ENCODE measurements around the gene CHP1. TPM values are rescaled to one million over a fixed set of nuclear protein-coding genes. Genes with fewer than 3 reads are reported as not detected.
"Not testable (repeated sequence)": the region's sequence is repeated elsewhere in the genome, so short reads cannot be mapped to it uniquely, and the experiment has no call there.

Gene CHP1
- total RNA-seq, 1 experiment from 2014 or later: 58.0 TPM

DNA sequence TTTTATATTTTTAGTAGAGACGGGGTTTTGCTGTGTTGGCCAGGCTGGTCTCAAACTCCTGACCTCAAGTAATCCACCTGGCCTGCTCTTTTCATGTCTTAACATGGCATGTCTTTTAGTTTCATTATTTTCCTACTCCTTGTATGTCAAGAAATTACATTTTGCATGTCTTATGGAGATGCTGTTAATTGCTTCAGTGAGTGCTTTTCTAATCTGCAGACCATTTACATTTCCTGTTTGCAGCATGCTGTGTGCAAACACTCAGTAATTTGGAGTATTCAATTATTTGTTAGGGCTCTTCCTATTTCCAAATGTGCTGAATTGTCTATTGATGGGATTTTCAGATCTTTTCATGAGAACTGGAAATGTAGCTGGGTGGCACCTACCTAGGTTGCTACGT is 70.1 kb downstream of the CHP1 start:
- H3K36me3 ChIP-seq (replicated peaks; ENCODE audit: control insufficient read depth, insufficient read depth, low read length); H3K27me3 ChIP-seq (ENCODE audit: control insufficient read depth, insufficient read depth, low read length); DNase-seq; H3K4me3 ChIP-seq (ENCODE audit: insufficient read depth, low read depth, low read length): not testable (repeated sequence)

DNA sequence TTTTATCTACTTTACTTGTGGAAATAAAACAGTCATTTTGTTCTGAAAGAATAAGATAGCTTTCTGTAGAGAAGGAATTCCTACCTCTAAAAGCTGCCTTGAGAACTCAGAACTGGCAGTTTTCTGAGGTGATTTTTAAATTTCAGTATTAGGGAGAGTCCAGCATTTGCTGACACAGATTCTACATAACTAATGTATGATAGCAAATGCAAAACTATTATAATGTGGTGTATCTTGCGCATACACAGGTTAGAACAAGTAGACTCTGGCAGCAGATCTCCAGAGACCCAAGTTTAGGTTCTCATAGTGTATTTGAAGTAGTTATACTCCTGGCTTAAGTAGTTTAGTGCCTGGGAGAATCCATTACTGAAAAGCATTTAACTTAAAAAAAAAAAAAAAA is 70.5 kb downstream of the CHP1 start:
- Histone ChIP-seq H3K4me3 (ENCODE audit: insufficient read depth, low read depth, low read length) (no peak overlapping the region), H3K36me3 (replicated peaks; ENCODE audit: control insufficient read depth, insufficient read depth, low read length) (peaks cover 1% of the 10 kb centered on the region), H3K27me3 (ENCODE audit: control insufficient read depth, insufficient read depth, low read length) (no peaks in the 10 kb centered on the region)
- DNase-seq: no peak

GRCh38 chr15:41304149-41304770 is 73.2 kb downstream of the CHP1 start:
- no peak for DNase-seq
- H3K27me3 ChIP-seq (ENCODE audit: control insufficient read depth, insufficient read depth, low read length): no peaks in the 10 kb centered on the region
- no peaks in the 10 kb centered on the region for H3K36me3 ChIP-seq (replicated peaks; ENCODE audit: control insufficient read depth, insufficient read depth, low read length)
- H3K4me3 ChIP-seq (ENCODE audit: insufficient read depth, low read depth, low read length): no peak overlapping the region

DNA sequence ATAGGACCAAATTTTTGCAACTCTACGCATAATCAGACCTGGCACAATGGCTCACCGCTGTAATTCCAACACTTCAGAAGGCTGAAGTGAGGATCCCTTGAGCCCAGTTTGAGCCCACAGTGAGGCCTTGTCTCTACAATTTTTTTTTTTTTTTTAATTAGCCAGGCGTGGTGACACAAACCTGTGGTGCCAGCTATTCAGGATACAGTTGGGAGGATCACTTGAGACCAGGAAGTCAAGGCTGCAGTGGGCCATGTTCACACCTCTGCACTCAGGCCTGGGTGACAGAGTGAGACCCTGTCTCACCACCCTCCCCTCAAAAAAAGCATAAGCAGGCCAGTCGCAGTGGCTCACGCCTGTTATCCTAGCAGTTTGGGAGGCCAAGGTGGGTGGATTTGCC is 76.6 kb downstream of the CHP1 start:
- DNase-seq: no peak
- Histone ChIP-seq H3K36me3 (replicated peaks; ENCODE audit: control insufficient read depth, insufficient read depth, low read length) (peaks cover 1% of the 10 kb centered on the region; the same call in 1 of the 2 replicates), H3K27me3 (ENCODE audit: control insufficient read depth, insufficient read depth, low read length) (no peaks in the 10 kb centered on the region), H3K4me3 (ENCODE audit: insufficient read depth, low read depth, low read length) (no peak overlapping the region)

DNA sequence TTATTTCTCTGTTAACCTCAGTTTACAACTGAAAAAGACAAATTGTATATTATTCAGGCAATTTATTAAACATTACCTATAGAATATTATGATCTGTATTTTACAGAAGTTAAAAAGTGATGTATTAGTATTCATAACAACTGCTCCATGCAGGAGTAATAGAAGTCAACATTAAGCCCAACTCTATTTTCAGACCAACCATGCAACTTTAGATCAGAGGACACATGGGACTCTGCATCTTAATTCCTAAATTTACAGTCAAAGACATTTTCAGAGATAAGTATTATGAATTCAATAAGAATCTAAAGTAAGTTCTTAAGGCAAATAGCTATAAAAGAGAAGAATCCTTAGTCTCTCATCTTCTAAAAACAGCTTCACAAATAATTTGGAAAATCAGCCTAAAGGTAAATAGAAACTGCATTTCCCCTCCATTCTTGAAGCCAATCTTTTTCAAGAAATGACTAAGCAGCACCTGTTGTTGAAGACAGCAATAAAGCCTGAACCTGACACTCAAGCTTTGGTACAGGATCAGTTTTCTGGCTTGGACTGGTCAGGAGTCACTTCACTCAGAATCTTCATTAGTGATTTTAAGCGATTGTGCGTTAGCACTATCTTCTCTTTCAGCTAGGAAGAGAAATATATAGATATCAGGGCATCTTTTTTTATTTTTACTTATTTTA is 78.3 kb downstream of the CHP1 start:
- Histone ChIP-seq H3K27me3 (ENCODE audit: control insufficient read depth, insufficient read depth, low read length) (no peaks in the 10 kb centered on the region), H3K36me3 (replicated peaks; ENCODE audit: control insufficient read depth, insufficient read depth, low read length) (peaks cover 5% of the 10 kb centered on the region), H3K4me3 (ENCODE audit: insufficient read depth, low read depth, low read length) (no peak overlapping the region)
- DNase-seq: no peak

DNA sequence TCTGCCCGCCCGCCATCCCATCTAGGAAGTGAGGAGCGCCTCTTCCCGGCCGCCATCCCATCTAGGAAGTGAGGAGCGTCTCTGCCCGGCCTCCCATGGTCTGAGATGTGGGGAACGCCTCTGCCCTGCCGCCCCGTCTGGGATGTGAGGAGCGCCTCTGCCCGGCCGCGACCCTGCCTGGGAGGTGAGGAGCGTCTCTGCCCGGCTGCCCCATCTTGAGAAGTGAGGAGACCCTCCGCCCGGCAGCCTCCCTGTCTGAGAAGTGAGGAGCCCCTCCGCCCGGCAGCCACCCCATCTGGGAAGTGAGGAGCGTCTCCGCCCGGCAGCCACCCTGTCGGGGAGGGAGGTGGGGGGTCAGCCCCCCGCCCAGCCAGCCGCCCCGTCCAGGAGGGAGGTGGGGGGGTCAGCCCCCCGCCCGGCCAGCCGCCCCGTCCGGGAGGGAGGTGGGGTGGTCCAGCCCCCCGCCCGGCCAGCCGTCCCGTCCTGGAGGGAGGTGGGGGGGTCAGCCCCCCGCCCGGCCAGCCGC is 89.8 kb downstream of the CHP1 start:
- H3K27me3 ChIP-seq (ENCODE audit: control insufficient read depth, insufficient read depth, low read length); DNase-seq; H3K36me3 ChIP-seq (replicated peaks; ENCODE audit: control insufficient read depth, insufficient read depth, low read length); H3K4me3 ChIP-seq (ENCODE audit: insufficient read depth, low read depth, low read length): not testable (repeated sequence)

GRCh38 chr15:41323611-41324010 is 92.5 kb downstream of the CHP1 start:
- Histone ChIP-seq H3K27me3 (ENCODE audit: control insufficient read depth, insufficient read depth, low read length) (no peaks in the 10 kb centered on the region), H3K36me3 (replicated peaks; ENCODE audit: control insufficient read depth, insufficient read depth, low read length) (peaks cover 3% of the 10 kb centered on the region; the same call in 1 of the 2 replicates), H3K4me3 (ENCODE audit: insufficient read depth, low read depth, low read length) (no peak overlapping the region)
- DNase-seq: no peak

DNA sequence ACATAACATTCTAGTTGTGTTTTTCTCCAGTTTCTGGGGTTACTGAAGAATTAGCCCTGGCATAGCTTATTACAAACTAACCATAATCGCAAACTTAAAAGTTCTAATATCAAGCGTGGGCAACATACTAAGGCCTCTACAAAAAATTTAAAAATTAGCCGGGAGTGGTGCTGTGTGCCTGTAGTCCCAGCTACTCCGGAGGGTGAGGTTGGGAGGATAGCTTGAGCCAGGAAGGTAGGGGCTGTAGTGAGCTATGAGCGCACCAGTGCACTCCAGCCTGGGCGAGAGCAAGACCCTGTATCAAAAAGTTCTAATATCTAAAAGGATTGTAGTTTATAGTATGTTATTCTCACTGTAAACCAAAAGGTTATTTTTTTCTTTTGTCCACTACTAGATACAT is 100.2 kb downstream of the CHP1 start:
- peaks cover 3% of the 10 kb centered on the region; the same call in 1 of the 2 replicates for H3K36me3 ChIP-seq (replicated peaks; ENCODE audit: control insufficient read depth, insufficient read depth, low read length)
- H3K27me3 ChIP-seq (ENCODE audit: control insufficient read depth, insufficient read depth, low read length): no peaks in the 10 kb centered on the region
- no peak for DNase-seq
- H3K4me3 ChIP-seq (ENCODE audit: insufficient read depth, low read depth, low read length): peak overlapping the region; percentile 99; the same call in 1 of the 2 replicates

Other genes starting within 250 kb of the CHP1 start
- 17.1 TPM in 2 replicates for gene INO80, start 115.0 kb upstream of the CHP1 start, total RNA-seq (2014; rRNA removed; shearing (Covaris generic))
- 0.22 and 0.73 TPM in 2 replicates for gene EXD1, start 511 bp upstream of the CHP1 start, total RNA-seq (2014; rRNA removed; shearing (Covaris generic))
- 45.0 and 46.2 TPM in 2 replicates for gene OIP5, start 101.3 kb downstream of the CHP1 start, total RNA-seq (2014; rRNA removed; shearing (Covaris generic))
- gene NUSAP1, start 101.6 kb downstream of the CHP1 start, total RNA-seq (2014; rRNA removed; shearing (Covaris generic)): 148 and 188 TPM in 2 replicates
- 10.8 and 12.2 TPM in 2 replicates for gene NDUFAF1, start 171.2 kb downstream of the CHP1 start, total RNA-seq (2014; rRNA removed; shearing (Covaris generic))
- 24.9 and 40.2 TPM in 2 replicates for gene RTF1, start 185.8 kb downstream of the CHP1 start, total RNA-seq (2014; rRNA removed; shearing (Covaris generic))

Data from H7 (cell line).